ENCODE measurements around the gene IDNK. TPM values are rescaled to one million over a fixed set of nuclear protein-coding genes. Genes with fewer than 3 reads are reported as not detected.

Gene IDNK
- total RNA-seq, 1 experiment from 2014 or later = 3.3 TPM

- POLR2A ChIA-PET = no interaction called here
- CTCF ChIA-PET = interaction anchor here (1.4 to 1.8 kb wide), 2 partner anchors 10 to 18 kb away, joined by 3 to 7 read pairs; no protein-coding TSS in a partner anchor
- no TSS peak for BruUV-seq (replicated peaks)
- Histone ChIP-seq H4K20me1 (ENCODE audit: insufficient read depth) (peaks cover 4% of the 10 kb centered on the region; the same call in 1 of the 2 replicates), H3K36me3 (ENCODE audit: control insufficient read depth in 1 of 2, insufficient read depth in 2 of 2, low read length in 2 of 2) (0 out of 4 replicates have a peak, but pooled peaks cover 0 to 3% of the 10 kb centered on the region in 2 experiments), H3K27ac (ENCODE audit: low read depth, low read length) (no peak overlapping the region), H3K27me3 (ENCODE audit: insufficient read depth, low read length) (no peaks in the 10 kb centered on the region), H3K79me2 (ENCODE audit: insufficient read depth, low read length) (no peaks in the 10 kb centered on the region), H3K4me2 (ENCODE audit: low read length) (no peak overlapping the region), H3K9me3 (ENCODE audit: control insufficient read depth in 1 of 2, insufficient read depth in 1 of 2, low read depth in 1 of 2, low read length in 2 of 2) (no peaks in the 10 kb centered on the region), H2AFZ (ENCODE audit: low read depth, low read length, poor library complexity, severe bottlenecking) (no peak overlapping the region), H3K9ac (ENCODE audit: low read length) (no peak overlapping the region), H3K4me1 (ENCODE audit: control insufficient read depth in 1 of 2, insufficient read depth in 2 of 2, low read length in 2 of 2) (no peaks in the 10 kb centered on the region), H3K9me2 (ENCODE audit: insufficient read depth) (no peaks in the 10 kb centered on the region), H3K4me3 (replicated peaks in 1 of 2; ENCODE audit: low read depth in 1 of 2, low read length in 2 of 2) (no peak overlapping the region)
- TF ChIP-seq EZH2 (IDR thresholded peaks at IDR 0.05) = no peak
- TF ChIP-seq CEBPB (IDR thresholded peaks at IDR 0.05; ENCODE audit: low read depth) = no peak
- no peak for TF ChIP-seq EZH2phosphoT487 (IDR thresholded peaks at IDR 0.05; ENCODE audit: borderline replicate concordance)
- no peak for TF ChIP-seq ZBTB33 (IDR thresholded peaks at IDR 0.05; ENCODE audit: extremely low read depth, insufficient replicate concordance, low read length)
- no peak for TF ChIP-seq SIN3A (IDR thresholded peaks at IDR 0.05; ENCODE audit: low read depth)
- no peak for TF ChIP-seq ZNF274 (IDR thresholded peaks at IDR 0.05; ENCODE audit: low read depth, low read length)
- TF ChIP-seq JUND (IDR thresholded peaks at IDR 0.05) = no peak
- no peak for TF ChIP-seq RAD21 (IDR thresholded peaks at IDR 0.05; ENCODE audit: low read depth)
- TF ChIP-seq YY1 (IDR thresholded peaks at IDR 0.05; ENCODE audit: extremely low read depth, insufficient replicate concordance, low read depth, low read length) = no peak
- TF ChIP-seq TCF7L2 (IDR thresholded peaks at IDR 0.05; ENCODE audit: borderline replicate concordance, extremely low read depth, insufficient read depth, insufficient read length) = no peak
- intact Hi-C loops (cut with micrococcal nuclease) = no loop called here
- RAD21 ChIA-PET (ENCODE audit: low non-redundant PET in 1 of 2, low total read pairs in 2 of 2, uncharacterized antibody in 2 of 2, unreplicated experiment in 2 of 2) = no interaction called here
- ATAC-seq = no peak
- no peak for DNase-seq (ENCODE audit: low read depth, low spot score)
These were observed 8.1 kb downstream of the IDNK start for GRCh38 chr9:83630938-83631457.

Measured in HCT116 (cell line).